Stimulated activated naive CD8-positive, alpha-beta T cell treated with anti-CD3 and anti-CD28 coated beads, Interleukin-15, amount 100 ng/mL, for 72 hours (primary cell): Measurements from ENCODE around the gene NXT1.
"Not testable (repeated sequence)": the region's sequence is repeated elsewhere in the genome, so short reads cannot be mapped to it uniquely, and the experiment has no call there.

Experiments used
- ATAC-seq: fragments of 150-1000 bp; cut with Tn5 transposase; 2 replicates; pipeline ENCODE4 v1.10.0; 2021; ENCODE audit warnings: mild to moderate bottlenecking, moderate library complexity
- DNase-seq, 2 donors: peaks; one replicate each; pipeline ENCODE4 v3.0.0; 2021 to 2022
- H3K27ac Mint-ChIP-seq, 2 donors: one replicate each; pipeline ENCODE4 v1.8.0; 2022; ENCODE audit warnings: mild to moderate bottlenecking in 2 of 2, mixed read lengths in 2 of 2, moderate library complexity in 2 of 2
- H3K27me3 Mint-ChIP-seq: one replicate; pipeline ENCODE4 v1.8.0; 2022; ENCODE audit warnings: mixed read lengths
- H3K4me1 Mint-ChIP-seq: one replicate; pipeline ENCODE4 v1.8.0; 2022; ENCODE audit warnings: mild to moderate bottlenecking, mixed read lengths
- H3K4me3 Mint-ChIP-seq, 2 donors: one replicate each; pipeline ENCODE4 v1.8.0; 2022; ENCODE audit warnings: mild to moderate bottlenecking in 2 of 2, mixed read lengths in 2 of 2, moderate library complexity in 1 of 2
- H3K9me3 Mint-ChIP-seq, 2 donors: one replicate each; pipeline ENCODE4 v1.8.0; 2022; ENCODE audit warnings: mixed read lengths in 2 of 2

NXT1 gene

DNA sequence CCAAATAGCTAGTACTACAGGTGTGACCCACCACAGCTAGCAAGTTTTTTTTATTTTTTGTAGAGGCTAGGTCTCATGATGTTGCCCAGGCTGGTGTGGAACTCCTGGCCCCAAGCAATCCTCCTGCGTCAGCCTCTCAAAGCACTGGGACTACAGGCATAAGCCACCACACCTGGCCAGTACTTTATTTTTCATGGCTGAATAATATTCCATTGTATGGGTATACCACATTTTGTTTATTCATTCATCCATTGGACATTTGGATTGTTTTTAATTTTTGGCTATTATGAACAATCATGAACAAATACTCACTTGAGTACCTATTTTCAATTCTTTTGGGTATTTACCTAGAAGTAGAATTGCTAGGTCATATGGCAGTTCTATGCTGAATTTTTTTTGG is 7.0 kb upstream of the NXT1 start:
- H3K27me3 Mint-ChIP-seq = no peaks in the 10 kb centered on the region
- H3K4me1 Mint-ChIP-seq = peaks cover 9% of the 10 kb centered on the region
- H3K9me3 Mint-ChIP-seq = no peaks in the 10 kb centered on the region
- ATAC-seq = no peak
- H3K4me3 Mint-ChIP-seq = no peak overlapping the region
- no peak overlapping the region for H3K27ac Mint-ChIP-seq
- no peak for DNase-seq

GRCh38 chr20:23344336-23344735 is 6.3 kb upstream of the NXT1 start:
- no peak for ATAC-seq
- Mint-ChIP-seq H3K27me3 (no peaks in the 10 kb centered on the region), H3K4me1 (peaks cover 12% of the 10 kb centered on the region), H3K4me3 (no peak overlapping the region), H3K27ac (no peak overlapping the region), H3K9me3 (no peaks in the 10 kb centered on the region)
- no peak for DNase-seq

DNA sequence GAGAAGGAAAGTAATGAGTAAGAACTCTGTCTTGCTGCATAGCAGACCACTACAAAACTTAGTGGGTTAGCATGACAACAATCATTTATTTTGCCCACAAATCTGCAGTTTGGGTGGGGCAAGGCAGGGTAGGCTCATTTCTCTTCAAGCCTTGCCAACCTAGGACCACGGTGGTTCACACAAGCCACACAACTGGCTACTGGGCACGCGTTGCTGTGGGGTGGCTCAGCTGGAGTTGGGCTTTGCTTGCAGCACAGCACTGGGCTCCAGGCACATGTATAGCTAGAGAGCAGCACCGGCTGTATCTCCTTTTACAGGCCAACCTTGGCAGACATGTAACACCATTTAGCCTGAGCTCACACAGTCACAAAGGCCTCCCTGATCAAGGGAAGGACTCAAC is 4.6 kb upstream of the NXT1 start:
- H3K9me3 Mint-ChIP-seq = no peaks in the 10 kb centered on the region
- no peak for ATAC-seq
- DNase-seq = no peak
- H3K4me1 Mint-ChIP-seq = peaks cover 12% of the 10 kb centered on the region
- H3K27ac Mint-ChIP-seq = peak overlapping the region in 1 of 2 donors; percentile 48
- H3K27me3 Mint-ChIP-seq = no peaks in the 10 kb centered on the region
- H3K4me3 Mint-ChIP-seq = no peak overlapping the region

DNA sequence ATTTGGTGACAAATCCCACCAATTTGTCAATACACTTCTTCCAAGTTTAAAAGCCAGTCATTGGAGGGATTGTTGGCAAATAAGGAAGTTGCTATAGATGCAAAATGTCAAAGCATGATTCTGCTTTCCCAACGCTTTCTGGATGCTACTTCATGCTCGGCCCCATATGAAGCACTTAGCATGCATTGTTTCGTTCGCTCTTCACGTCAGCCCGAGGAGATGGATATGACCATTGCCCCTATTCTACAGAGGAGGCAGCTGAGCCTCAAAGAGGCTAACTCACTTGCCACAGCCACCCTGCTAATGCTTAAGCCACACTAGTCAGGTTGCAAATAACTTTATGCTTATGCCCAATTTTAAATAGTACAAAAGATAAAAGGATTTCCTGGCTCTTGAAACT is 2.8 kb upstream of the NXT1 start:
- no peak overlapping the region for H3K27ac Mint-ChIP-seq
- no peak for ATAC-seq
- no peaks in the 10 kb centered on the region for H3K27me3 Mint-ChIP-seq
- DNase-seq = no peak
- H3K4me1 Mint-ChIP-seq = peaks cover 21% of the 10 kb centered on the region
- no peaks in the 10 kb centered on the region for H3K9me3 Mint-ChIP-seq
- H3K4me3 Mint-ChIP-seq = no peak overlapping the region

GRCh38 chr20:23348510-23348909 is 2.1 kb upstream of the NXT1 start:
- H3K9me3 Mint-ChIP-seq, DNase-seq, ATAC-seq, H3K27me3 Mint-ChIP-seq, H3K27ac Mint-ChIP-seq, H3K4me3 Mint-ChIP-seq: not testable (repeated sequence)
- peaks cover 26% of the 10 kb centered on the region for H3K4me1 Mint-ChIP-seq

DNA sequence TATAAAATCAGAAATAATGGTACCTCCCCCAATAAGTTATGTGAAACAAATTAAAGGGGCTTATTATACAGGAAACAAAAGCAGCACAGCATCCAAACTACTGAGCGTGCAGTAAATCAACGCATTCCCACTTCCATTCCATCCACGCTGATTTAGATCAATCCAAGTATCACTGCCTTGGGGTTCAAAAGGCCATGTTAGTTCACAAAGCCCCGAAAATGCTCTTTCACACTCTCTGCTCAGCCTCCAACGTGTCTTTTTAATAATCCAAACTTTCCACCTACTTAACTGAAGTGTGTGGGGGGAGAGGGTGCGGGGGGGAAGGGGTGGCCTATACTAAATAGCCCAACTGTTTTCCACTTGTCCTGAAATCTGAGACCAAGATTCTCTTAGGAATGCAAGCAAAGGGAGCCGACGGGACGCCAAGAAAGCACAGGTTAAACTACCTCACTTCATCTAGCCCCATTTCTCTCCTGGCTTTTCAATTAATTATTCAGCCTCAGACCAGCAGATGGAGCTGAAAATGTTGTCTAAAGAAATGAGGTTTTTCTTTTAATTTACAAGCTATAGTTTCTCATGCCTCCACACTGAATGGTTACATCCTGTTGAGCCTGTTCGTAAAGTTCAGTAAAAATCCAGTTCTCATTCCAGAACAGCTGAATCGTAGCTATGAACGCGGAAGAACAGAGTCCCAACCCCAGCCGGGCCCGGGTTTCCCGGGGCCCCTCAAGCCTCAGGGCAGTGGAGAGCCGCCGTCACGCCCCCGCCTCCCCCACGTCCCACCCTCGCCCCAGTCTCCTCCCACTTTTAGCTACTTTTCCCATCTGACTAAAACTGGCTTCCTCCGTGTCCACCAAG is 1.0 kb upstream of the NXT1 start:
- DNase-seq = no peak
- Mint-ChIP-seq H3K27me3 (no peaks in the 10 kb centered on the region), H3K4me1 (peaks cover 30% of the 10 kb centered on the region), H3K4me3 (peak overlapping the region; percentile 83 to 84), H3K9me3 (no peaks in the 10 kb centered on the region), H3K27ac (peak overlapping the region; percentile 100)
- ATAC-seq = peak; percentile 67

DNA sequence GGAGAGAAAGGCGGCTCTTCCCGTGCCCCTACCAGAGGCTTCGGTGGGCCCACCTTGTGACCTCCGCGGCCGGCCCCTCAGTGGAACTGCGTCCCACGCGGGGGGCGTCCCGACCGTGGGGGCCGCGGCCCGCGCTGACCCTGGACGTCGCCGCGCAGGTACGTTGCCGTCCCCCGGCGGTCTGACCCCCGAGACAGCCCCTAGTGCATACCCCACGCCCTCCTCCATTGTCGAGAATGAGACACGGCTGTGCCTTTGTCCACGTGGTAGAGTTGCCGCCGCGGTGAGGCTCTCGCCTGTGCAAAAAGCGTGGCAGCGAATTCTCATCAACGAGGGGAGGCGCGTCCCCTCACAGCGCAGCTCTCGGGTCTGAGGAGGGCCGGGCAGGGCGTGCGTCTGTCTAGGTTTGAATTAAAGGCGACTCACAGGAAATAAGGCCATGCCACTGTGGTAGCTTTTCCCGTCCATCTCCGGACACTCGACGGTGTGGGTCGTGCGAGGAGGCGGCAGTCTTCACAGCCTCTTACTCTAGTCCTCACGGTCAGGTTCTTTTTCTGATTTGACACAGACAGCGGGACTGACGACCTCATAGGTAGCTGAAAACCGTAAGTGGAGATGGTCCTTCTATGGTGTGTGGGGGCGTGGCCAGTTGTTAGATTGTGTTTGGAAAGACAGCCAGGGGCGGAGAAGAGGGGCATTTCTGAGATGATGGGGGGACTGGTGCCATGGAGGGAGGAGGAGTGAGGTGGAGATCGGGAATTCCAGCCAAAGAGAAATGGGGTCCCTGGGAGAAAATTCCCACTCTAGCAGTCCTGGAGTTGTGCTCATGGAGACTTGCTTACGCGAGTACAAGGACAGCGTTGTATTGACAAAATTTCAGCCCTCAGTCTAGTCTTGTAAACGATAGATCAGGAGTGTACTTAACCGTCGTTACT is 580 bp downstream of the NXT1 start:
- DNase-seq (peak; percentile 66 to 71), ATAC-seq (peak; percentile 56)
- H3K27ac Mint-ChIP-seq = peak overlapping the region; percentile 100
- H3K4me1 Mint-ChIP-seq = peaks cover 35% of the 10 kb centered on the region
- no peaks in the 10 kb centered on the region for H3K27me3 Mint-ChIP-seq
- H3K9me3 Mint-ChIP-seq = no peaks in the 10 kb centered on the region
- peak overlapping the region; percentile 83 to 84 for H3K4me3 Mint-ChIP-seq

GRCh38 chr20:23356203-23356602 is 5.6 kb downstream of the NXT1 start:
- Mint-ChIP-seq H3K27ac (no peak overlapping the region), H3K27me3 (no peaks in the 10 kb centered on the region), H3K9me3 (no peaks in the 10 kb centered on the region), H3K4me3 (no peak overlapping the region), H3K4me1 (peaks cover 43% of the 10 kb centered on the region)
- ATAC-seq (no peak), DNase-seq (no peak)

GRCh38 chr20:23357767-23358562 is 7.4 kb downstream of the NXT1 start:
- H3K27me3 Mint-ChIP-seq = no peaks in the 10 kb centered on the region
- no peaks in the 10 kb centered on the region for H3K9me3 Mint-ChIP-seq
- peaks cover 38% of the 10 kb centered on the region for H3K4me1 Mint-ChIP-seq
- peak overlapping the region; percentile 88 to 97 for H3K4me3 Mint-ChIP-seq
- DNase-seq = peak; percentile 99 to 100
- peak overlapping the region; percentile 92 to 98 for H3K27ac Mint-ChIP-seq
- peak; percentile 85 for ATAC-seq

DNA sequence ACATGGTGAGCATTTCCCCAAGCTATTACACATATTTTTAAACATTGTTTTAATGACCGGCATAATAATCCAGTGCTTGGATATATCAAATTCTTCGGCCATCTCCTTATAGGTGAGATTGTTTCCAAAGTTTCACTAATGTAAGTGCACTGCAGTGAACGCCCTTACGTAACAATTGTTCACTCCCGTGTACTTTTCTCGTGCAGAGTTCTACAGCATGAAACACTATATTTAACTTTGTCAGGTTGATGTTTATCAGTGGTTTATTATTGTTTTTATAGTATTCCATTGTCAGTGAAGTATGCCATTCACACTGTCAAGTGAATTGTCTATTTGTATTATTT is 7.9 kb downstream of the NXT1 start:
- H3K27me3 Mint-ChIP-seq = no peaks in the 10 kb centered on the region
- H3K9me3 Mint-ChIP-seq = no peaks in the 10 kb centered on the region
- peak overlapping the region; percentile 88 to 97 for H3K4me3 Mint-ChIP-seq
- ATAC-seq (no peak), DNase-seq (no peak)
- peaks cover 40% of the 10 kb centered on the region for H3K4me1 Mint-ChIP-seq
- peak overlapping the region in 1 of 2 donors; percentile 78 for H3K27ac Mint-ChIP-seq

DNA sequence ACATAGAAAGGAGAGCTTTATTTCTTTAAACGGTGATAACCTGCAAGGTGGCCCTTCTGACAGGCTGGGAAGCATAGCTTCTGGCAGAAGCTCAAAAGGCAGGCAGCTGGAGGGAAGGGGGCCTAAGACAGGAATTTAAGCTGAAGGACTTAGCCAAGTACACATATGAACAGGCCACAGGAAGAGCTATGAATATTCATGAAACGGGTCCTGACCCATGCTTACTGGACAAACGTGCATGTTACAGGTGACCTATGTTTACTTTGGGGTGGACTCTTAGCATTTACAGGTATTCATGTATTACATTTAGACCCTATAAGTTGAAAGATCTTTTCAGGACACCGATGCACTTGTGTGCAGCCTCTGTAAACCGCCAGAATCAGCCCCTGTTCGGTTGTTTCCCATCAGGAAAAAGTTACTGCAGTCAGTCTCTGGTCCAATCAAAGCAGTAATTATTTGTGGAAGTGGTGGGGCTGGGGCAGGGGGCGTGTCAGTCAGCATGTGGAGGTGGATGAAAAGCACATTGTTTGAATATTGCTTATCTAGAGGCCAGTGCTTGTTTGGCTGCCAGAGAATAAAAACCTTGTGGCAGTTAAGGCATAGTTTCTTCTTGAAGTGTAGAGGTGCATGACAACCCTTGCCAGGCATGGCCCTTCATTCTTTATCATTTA is 8.5 kb downstream of the NXT1 start:
- no peaks in the 10 kb centered on the region for H3K9me3 Mint-ChIP-seq
- no peaks in the 10 kb centered on the region for H3K27me3 Mint-ChIP-seq
- H3K4me1 Mint-ChIP-seq = peaks cover 41% of the 10 kb centered on the region
- H3K4me3 Mint-ChIP-seq = peak overlapping the region; percentile 88 to 97
- no peak for ATAC-seq
- no peak overlapping the region for H3K27ac Mint-ChIP-seq
- DNase-seq = no peak

- DNase-seq (no peak), ATAC-seq (no peak)
- H3K27ac Mint-ChIP-seq = peak overlapping the region in 1 of 2 donors; percentile 89
- H3K27me3 Mint-ChIP-seq = no peaks in the 10 kb centered on the region
- no peaks in the 10 kb centered on the region for H3K9me3 Mint-ChIP-seq
- H3K4me1 Mint-ChIP-seq = peaks cover 50% of the 10 kb centered on the region
- H3K4me3 Mint-ChIP-seq = peak overlapping the region in 1 of 2 donors; percentile 84
These were observed 9.9 kb downstream of the NXT1 start for GRCh38 chr20:23360531-23360930.

DNA sequence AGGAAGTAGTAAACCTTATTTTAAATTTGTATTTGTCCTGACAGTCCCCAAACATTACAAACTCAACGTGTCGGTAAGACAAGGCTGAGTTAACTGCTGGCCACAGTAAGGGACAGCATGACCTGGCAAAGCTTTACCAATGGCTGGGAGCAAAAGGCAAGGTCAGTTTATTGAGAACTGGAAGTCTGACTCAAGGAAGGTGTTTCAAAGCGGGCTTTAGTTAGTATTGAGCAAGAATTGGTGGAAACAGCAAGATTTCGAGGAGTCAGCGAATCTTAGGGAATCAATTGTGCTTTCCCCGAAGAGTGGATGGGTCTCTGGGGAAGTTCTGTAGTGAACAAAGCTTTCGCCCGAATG is 10.5 kb downstream of the NXT1 start:
- H3K27me3 Mint-ChIP-seq = no peaks in the 10 kb centered on the region
- peaks cover 54% of the 10 kb centered on the region for H3K4me1 Mint-ChIP-seq

DNA sequence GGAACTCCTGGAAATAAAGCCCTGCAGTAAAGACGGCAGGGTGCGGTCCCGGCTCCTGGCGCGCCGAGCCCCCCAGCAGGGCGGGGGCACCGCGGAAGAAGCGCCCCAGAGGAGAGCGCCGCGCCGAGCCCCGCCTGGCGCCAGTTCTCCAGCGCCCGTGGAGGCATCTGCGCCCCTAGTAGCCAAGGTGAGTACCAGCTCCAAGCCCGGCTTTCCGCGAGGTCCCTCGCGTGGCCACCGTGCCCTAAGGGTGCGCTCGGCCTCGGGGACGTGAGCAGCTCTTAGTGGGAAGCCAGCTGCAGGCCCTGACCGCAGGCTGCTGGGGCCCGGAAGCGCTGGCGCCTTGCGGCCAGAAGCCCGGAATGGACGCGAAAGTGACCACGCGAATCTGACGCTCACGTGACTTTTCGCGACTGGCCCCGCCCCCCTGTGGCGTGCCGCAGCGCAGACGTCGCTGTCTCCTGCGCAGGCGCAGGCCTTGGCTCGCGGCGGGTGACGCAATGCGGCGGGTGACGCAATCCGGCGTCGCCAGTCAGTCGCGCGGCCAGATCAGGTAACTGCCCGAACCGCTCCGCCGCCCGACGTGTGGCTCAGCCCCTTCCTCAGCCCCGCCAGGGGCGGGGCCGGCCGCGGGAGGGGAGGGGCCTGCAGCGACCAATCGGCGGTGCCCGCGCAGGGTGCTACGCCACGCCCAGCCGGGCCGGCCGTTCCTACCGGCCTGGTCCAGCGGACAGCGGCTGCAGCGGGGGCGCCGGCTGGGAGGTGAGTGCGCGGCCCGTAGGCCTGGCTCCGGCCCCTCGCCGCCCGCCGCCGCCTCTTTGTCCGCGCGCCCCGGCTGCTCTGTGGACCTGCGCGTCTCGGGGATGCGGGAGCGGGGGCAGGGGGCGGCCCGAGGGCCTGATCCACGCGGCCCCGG is 11.1 kb downstream of the NXT1 start, which contains the start of gene GZF1:
Gene GZF1 (plus strand): TSS at position 707 of the 916 bp plus-strand sequence. CDS start 2,202 bp downstream, outside the sequence.
- peak within 1 kb of the TSS; percentile 92 to 99 for H3K27ac Mint-ChIP-seq
- ATAC-seq = peak; percentile 84
- H3K4me1 Mint-ChIP-seq = peaks cover 59% of the 10 kb centered on the region
- no peaks in the 10 kb centered on the region for H3K27me3 Mint-ChIP-seq
- no peaks in the 10 kb centered on the region for H3K9me3 Mint-ChIP-seq
- DNase-seq = peak; percentile 98 to 99
- peak within 1 kb of the TSS; percentile 84 to 93 for H3K4me3 Mint-ChIP-seq

More for the DNA sequence above, 10.5 kb downstream of the NXT1 start:
- no peaks in the 10 kb centered on the region for H3K9me3 Mint-ChIP-seq
- peak overlapping the region; percentile 80 to 84 for H3K4me3 Mint-ChIP-seq
- peak overlapping the region; percentile 74 to 89 for H3K27ac Mint-ChIP-seq
- no peak for DNase-seq
- ATAC-seq = no peak
